Neutrophil (primary cell): ENCODE data around the gene ZNF777.
"Not testable (repeated sequence)": the region's sequence is repeated elsewhere in the genome, so short reads cannot be mapped to it uniquely, and the experiment has no call there.

Experiments used
- H3K27ac ChIP-seq: fragments of 200-600 bp; sonication (generic); 2 replicates; pipeline ENCODE4 v1.5.1; 2016; ENCODE audit warnings: mild to moderate bottlenecking, moderate library complexity
- H3K27me3 ChIP-seq: fragments of 200-600 bp; sonication (generic); 2 replicates; pipeline ENCODE4 v1.6.0; 2016; ENCODE audit warnings: mild to moderate bottlenecking
- H3K36me3 ChIP-seq: fragments of 200-600 bp; sonication (generic); 2 replicates; pipeline ENCODE4 v1.5.1; 2017
- H3K4me1 ChIP-seq, 2 experiments: fragments of 200-600 bp in 1 of 2; sonication (generic) in 1 of 2; 1 replicate in 1 of 2; 2 replicates in 1 of 2; pipeline versions ENCODE4 v1.5.1 to v1.6.1; 2013 to 2016; ENCODE audit warnings: low read depth in 1 of 2, low read length in 1 of 2, mild to moderate bottlenecking in 1 of 2, moderate library complexity in 1 of 2; ENCODE audit not compliant: control insufficient read depth in 1 of 2, insufficient read depth in 1 of 2
- H3K4me3 ChIP-seq, 2 experiments: fragments of 200-600 bp in 1 of 2; sonication (generic) in 1 of 2; 1 replicate in 1 of 2; 2 replicates in 1 of 2; pipeline ENCODE4 v1.5.1; 2013 to 2016; ENCODE audit warnings: low read depth in 1 of 2, low read length in 1 of 2, mild to moderate bottlenecking in 1 of 2, moderate library complexity in 1 of 2
- H3K9me3 ChIP-seq: fragments of 200-600 bp; sonication (generic); 2 replicates; pipeline ENCODE4 v1.5.1; 2016
- CTCF ChIP-seq: fragments of 200-600 bp; sonication (generic); IDR thresholded peaks from 2 replicates; pipeline ENCODE4 v1.5.1; 2016; ENCODE audit warnings: antibody characterized with exemption

ZNF777 gene

GRCh38 chr7:149420006-149420405 lies 40.9 kb downstream of the ZNF777 start:
- Histone ChIP-seq H3K27me3 (peaks cover 35% of the 10 kb centered on the region), H3K36me3 (no peaks in the 10 kb centered on the region), H3K27ac (no peak overlapping the region), H3K9me3 (no peaks in the 10 kb centered on the region), H3K4me1 (peaks cover 17 to 18% of the 10 kb centered on the region in 2 experiments), H3K4me3 (no peak overlapping the region)
- TF ChIP-seq CTCF = no peak

- no peaks in the 10 kb centered on the region for H3K4me1 ChIP-seq
- peaks cover 44% of the 10 kb centered on the region for H3K27me3 ChIP-seq
- no peak for TF ChIP-seq CTCF
- no peaks in the 10 kb centered on the region for H3K36me3 ChIP-seq
- no peak overlapping the region for H3K27ac ChIP-seq
- H3K9me3 ChIP-seq = no peaks in the 10 kb centered on the region
- peak overlapping the region; percentile 2 to 8 for H3K4me3 ChIP-seq
These were observed 45.3 kb downstream of the ZNF777 start for GRCh38 chr7:149415391-149416071.

GRCh38 chr7:149414745-149415390 lies 46.0 kb downstream of the ZNF777 start:
- Histone ChIP-seq H3K27ac (no peak overlapping the region), H3K4me1 (no peaks in the 10 kb centered on the region), H3K36me3 (no peaks in the 10 kb centered on the region), H3K9me3 (no peaks in the 10 kb centered on the region), H3K4me3 (peak overlapping the region; percentile 2 to 8), H3K27me3 (peaks cover 44% of the 10 kb centered on the region)
- no peak for TF ChIP-seq CTCF

GRCh38 chr7:149414171-149414570 lies 46.7 kb downstream of the ZNF777 start:
- H3K4me1 ChIP-seq = no peaks in the 10 kb centered on the region
- no peaks in the 10 kb centered on the region for H3K36me3 ChIP-seq
- TF ChIP-seq CTCF = no peak
- no peaks in the 10 kb centered on the region for H3K9me3 ChIP-seq
- H3K27me3 ChIP-seq = peaks cover 44% of the 10 kb centered on the region
- H3K4me3 ChIP-seq = no peak overlapping the region
- no peak overlapping the region for H3K27ac ChIP-seq

GRCh38 chr7:149413083-149413482 lies 47.8 kb downstream of the ZNF777 start:
- not testable (repeated sequence) for H3K4me3 ChIP-seq, H3K4me1 ChIP-seq, H3K27ac ChIP-seq, H3K36me3 ChIP-seq, H3K9me3 ChIP-seq
- H3K27me3 ChIP-seq = peaks cover 44% of the 10 kb centered on the region

- Histone ChIP-seq H3K27me3 (peaks cover 33% of the 10 kb centered on the region), H3K4me1 (no peaks in the 10 kb centered on the region), H3K9me3 (no peaks in the 10 kb centered on the region), H3K36me3 (no peaks in the 10 kb centered on the region), H3K4me3 (no peak overlapping the region), H3K27ac (no peak overlapping the region)
- TF ChIP-seq CTCF = no peak
These were observed 51.0 kb downstream of the ZNF777 start for GRCh38 chr7:149409895-149410294.
